Measurements from ENCODE around the gene SCN3B.

SCN3B gene

GRCh38 chr11:123640677-123641494, 13.5 kb downstream of the SCN3B start:
- Mint-ChIP-seq H3K9me3 (no peaks in the 10 kb centered on the region), H3K27ac (no peak overlapping the region), H3K36me3 (ENCODE audit: low read depth) (no peaks in the 10 kb centered on the region), H3K4me1 (ENCODE audit: low read depth) (peaks cover 2% of the 10 kb centered on the region), H3K27me3 (peaks cover 22% of the 10 kb centered on the region), H3K4me3 (no peak overlapping the region)
- DNase-seq = peak; percentile 72

GRCh38 chr11:123640029-123640428, 14.4 kb downstream of the SCN3B start:
- Mint-ChIP-seq H3K4me1 (ENCODE audit: low read depth) (peaks cover 2% of the 10 kb centered on the region), H3K4me3 (no peak overlapping the region), H3K27me3 (peaks cover 18% of the 10 kb centered on the region)

GRCh38 chr11:123630126-123630608, 24.3 kb downstream of the SCN3B start:
- H3K4me1 Mint-ChIP-seq (ENCODE audit: low read depth) = no peaks in the 10 kb centered on the region
- H3K27me3 Mint-ChIP-seq = peaks cover 11% of the 10 kb centered on the region
- H3K4me3 Mint-ChIP-seq = no peak overlapping the region
- H3K27ac Mint-ChIP-seq = no peak overlapping the region
- H3K9me3 Mint-ChIP-seq = no peaks in the 10 kb centered on the region
- no peak for DNase-seq
- peaks cover 5% of the 10 kb centered on the region for H3K36me3 Mint-ChIP-seq (ENCODE audit: low read depth)

More at GRCh38 chr11:123640029-123640428, 14.4 kb downstream of the SCN3B start:
- Mint-ChIP-seq H3K9me3 (no peaks in the 10 kb centered on the region), H3K36me3 (ENCODE audit: low read depth) (no peaks in the 10 kb centered on the region), H3K27ac (no peak overlapping the region)
- no peak for DNase-seq

GRCh38 chr11:123628936-123629683, 25.3 kb downstream of the SCN3B start:
- Mint-ChIP-seq H3K27me3 (peaks cover 6% of the 10 kb centered on the region), H3K27ac (peak overlapping the region; percentile 6), H3K4me3 (no peak overlapping the region), H3K4me1 (ENCODE audit: low read depth) (no peaks in the 10 kb centered on the region), H3K36me3 (ENCODE audit: low read depth) (peaks cover 8% of the 10 kb centered on the region), H3K9me3 (no peaks in the 10 kb centered on the region)
- DNase-seq = no peak

GRCh38 chr11:123624974-123625373, 29.4 kb downstream of the SCN3B start:
- Mint-ChIP-seq H3K36me3 (ENCODE audit: low read depth) (peaks cover 31% of the 10 kb centered on the region), H3K9me3 (no peaks in the 10 kb centered on the region), H3K27ac (no peak overlapping the region), H3K4me3 (no peak overlapping the region), H3K27me3 (peaks cover 3% of the 10 kb centered on the region), H3K4me1 (ENCODE audit: low read depth) (no peaks in the 10 kb centered on the region)
- DNase-seq = no peak

GRCh38 chr11:123622576-123622975, 31.8 kb downstream of the SCN3B start:
- Mint-ChIP-seq H3K4me1 (ENCODE audit: low read depth) (no peaks in the 10 kb centered on the region), H3K9me3 (no peaks in the 10 kb centered on the region), H3K27ac (no peak overlapping the region), H3K4me3 (no peak overlapping the region), H3K36me3 (ENCODE audit: low read depth) (peaks cover 55% of the 10 kb centered on the region), H3K27me3 (no peaks in the 10 kb centered on the region)
- DNase-seq = no peak

GRCh38 chr11:123616505-123617198, 37.8 kb downstream of the SCN3B start:
- no peaks in the 10 kb centered on the region for H3K27me3 Mint-ChIP-seq
- peaks cover 84% of the 10 kb centered on the region for H3K36me3 Mint-ChIP-seq (ENCODE audit: low read depth)
- H3K4me3 Mint-ChIP-seq = no peak overlapping the region
- H3K4me1 Mint-ChIP-seq (ENCODE audit: low read depth) = no peaks in the 10 kb centered on the region
- no peak overlapping the region for H3K27ac Mint-ChIP-seq
- H3K9me3 Mint-ChIP-seq = no peaks in the 10 kb centered on the region
- no peak for DNase-seq

- Mint-ChIP-seq H3K4me3 (no peak overlapping the region), H3K27ac (no peak overlapping the region), H3K36me3 (ENCODE audit: low read depth) (peaks cover 83% of the 10 kb centered on the region), H3K4me1 (ENCODE audit: low read depth) (no peaks in the 10 kb centered on the region), H3K27me3 (no peaks in the 10 kb centered on the region), H3K9me3 (no peaks in the 10 kb centered on the region)
- DNase-seq = no peak
Measured at GRCh38 chr11:123611698-123612097, 42.7 kb downstream of the SCN3B start.

- H3K36me3 Mint-ChIP-seq (ENCODE audit: low read depth) = peaks cover 88% of the 10 kb centered on the region
- H3K4me3 Mint-ChIP-seq = no peak overlapping the region
Measured at GRCh38 chr11:123608945-123609344, 45.5 kb downstream of the SCN3B start.

GRCh38 chr11:123608371-123608770, 46.1 kb downstream of the SCN3B start:
- no peak for DNase-seq
- Mint-ChIP-seq H3K27me3 (no peaks in the 10 kb centered on the region), H3K9me3 (no peaks in the 10 kb centered on the region), H3K4me3 (no peak overlapping the region), H3K4me1 (ENCODE audit: low read depth) (no peaks in the 10 kb centered on the region), H3K36me3 (ENCODE audit: low read depth) (peaks cover 88% of the 10 kb centered on the region), H3K27ac (no peak overlapping the region)

More at GRCh38 chr11:123608945-123609344, 45.5 kb downstream of the SCN3B start:
- no peak overlapping the region for H3K27ac Mint-ChIP-seq
- no peaks in the 10 kb centered on the region for H3K27me3 Mint-ChIP-seq
- H3K4me1 Mint-ChIP-seq (ENCODE audit: low read depth) = no peaks in the 10 kb centered on the region
- no peak for DNase-seq
- no peaks in the 10 kb centered on the region for H3K9me3 Mint-ChIP-seq

GRCh38 chr11:123607781-123608180, 46.6 kb downstream of the SCN3B start:
- Mint-ChIP-seq H3K27ac (no peak overlapping the region), H3K4me3 (no peak overlapping the region), H3K4me1 (ENCODE audit: low read depth) (no peaks in the 10 kb centered on the region), H3K9me3 (no peaks in the 10 kb centered on the region), H3K27me3 (no peaks in the 10 kb centered on the region), H3K36me3 (ENCODE audit: low read depth) (peaks cover 84% of the 10 kb centered on the region)
- no peak for DNase-seq

- Mint-ChIP-seq H3K4me3 (no peak overlapping the region), H3K27ac (no peak overlapping the region), H3K27me3 (no peaks in the 10 kb centered on the region), H3K4me1 (ENCODE audit: low read depth) (no peaks in the 10 kb centered on the region), H3K36me3 (ENCODE audit: low read depth) (peaks cover 82% of the 10 kb centered on the region), H3K9me3 (no peaks in the 10 kb centered on the region)
- no peak for DNase-seq
Measured at GRCh38 chr11:123603666-123604065, 50.8 kb downstream of the SCN3B start.

- H3K27me3 Mint-ChIP-seq = no peaks in the 10 kb centered on the region
- H3K27ac Mint-ChIP-seq = no peak overlapping the region
- no peaks in the 10 kb centered on the region for H3K9me3 Mint-ChIP-seq
- H3K4me3 Mint-ChIP-seq = no peak overlapping the region
- peaks cover 74% of the 10 kb centered on the region for H3K36me3 Mint-ChIP-seq (ENCODE audit: low read depth)
- no peak for DNase-seq
- H3K4me1 Mint-ChIP-seq (ENCODE audit: low read depth) = no peaks in the 10 kb centered on the region
Measured at GRCh38 chr11:123601743-123602142, 52.7 kb downstream of the SCN3B start.

- no peak for DNase-seq
- Mint-ChIP-seq H3K27ac (no peak overlapping the region), H3K36me3 (ENCODE audit: low read depth) (peaks cover 71% of the 10 kb centered on the region), H3K4me1 (ENCODE audit: low read depth) (no peaks in the 10 kb centered on the region), H3K9me3 (no peaks in the 10 kb centered on the region), H3K27me3 (no peaks in the 10 kb centered on the region), H3K4me3 (no peak overlapping the region)
Measured at GRCh38 chr11:123601136-123601535, 53.3 kb downstream of the SCN3B start.

Data from activated T-cell treated with anti-CD3 and anti-CD28 coated beads, Interleukin-2, amount 50 U/mL, for 24 hours (primary cell).